ENCODE data around the gene MYD88.

DNA sequence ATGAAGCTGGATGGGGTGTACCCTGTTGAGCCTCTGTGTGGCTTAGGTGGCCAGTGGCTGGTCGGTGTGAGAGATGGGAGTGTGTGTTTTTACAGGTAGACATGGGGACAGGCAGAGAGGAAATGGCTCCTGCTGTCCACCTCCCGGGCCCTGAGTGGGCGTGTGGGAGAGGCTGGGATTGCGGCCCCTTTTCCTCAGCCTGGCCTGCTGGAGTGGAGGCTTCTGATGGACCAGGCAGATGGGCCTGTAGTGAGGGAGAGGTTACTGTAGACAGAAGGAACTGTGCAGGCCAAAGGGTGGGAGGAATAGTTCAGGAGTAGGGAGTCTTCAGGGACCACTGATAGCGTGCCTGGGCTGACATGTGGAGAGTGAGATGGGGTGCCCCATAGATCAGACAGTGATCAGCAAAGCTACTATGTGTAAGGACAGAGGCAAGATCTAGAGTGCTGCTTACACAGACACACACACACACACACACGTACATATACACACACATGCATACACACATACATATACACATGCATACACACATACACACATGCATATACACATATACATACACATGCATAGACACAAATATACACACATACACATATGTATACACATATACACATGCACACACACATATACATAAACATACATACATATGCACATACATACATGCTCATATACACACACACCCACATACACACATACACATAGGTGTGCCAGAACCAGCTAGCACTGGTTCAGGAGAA, 28.0 kb upstream of the MYD88 start:
- TF ChIP-seq, protein P1, sequence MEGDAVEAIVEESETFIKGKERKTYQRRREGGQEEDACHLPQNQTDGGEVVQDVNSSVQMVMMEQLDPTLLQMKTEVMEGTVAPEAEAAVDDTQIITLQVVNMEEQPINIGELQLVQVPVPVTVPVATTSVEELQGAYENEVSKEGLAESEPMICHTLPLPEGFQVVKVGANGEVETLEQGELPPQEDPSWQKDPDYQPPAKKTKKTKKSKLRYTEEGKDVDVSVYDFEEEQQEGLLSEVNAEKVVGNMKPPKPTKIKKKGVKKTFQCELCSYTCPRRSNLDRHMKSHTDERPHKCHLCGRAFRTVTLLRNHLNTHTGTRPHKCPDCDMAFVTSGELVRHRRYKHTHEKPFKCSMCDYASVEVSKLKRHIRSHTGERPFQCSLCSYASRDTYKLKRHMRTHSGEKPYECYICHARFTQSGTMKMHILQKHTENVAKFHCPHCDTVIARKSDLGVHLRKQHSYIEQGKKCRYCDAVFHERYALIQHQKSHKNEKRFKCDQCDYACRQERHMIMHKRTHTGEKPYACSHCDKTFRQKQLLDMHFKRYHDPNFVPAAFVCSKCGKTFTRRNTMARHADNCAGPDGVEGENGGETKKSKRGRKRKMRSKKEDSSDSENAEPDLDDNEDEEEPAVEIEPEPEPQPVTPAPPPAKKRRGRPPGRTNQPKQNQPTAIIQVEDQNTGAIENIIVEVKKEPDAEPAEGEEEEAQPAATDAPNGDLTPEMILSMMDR (IDR thresholded peaks at IDR 0.05; ENCODE audit: insufficient read depth, low read length, poor library complexity, severe bottlenecking), result no peak
- no peak for TF ChIP-seq EZH2phosphoT487 (conservative IDR thresholded peaks at IDR 0.05; ENCODE audit: low read length)
